K562 (cell line): ENCODE results near the gene SLC48A1. TPM values are rescaled to one million over a fixed set of nuclear protein-coding genes. Genes with fewer than 3 reads are reported as not detected.

ENCODE experiments used
- ATAC-seq: fragments of 200-7000 bp; cut with Tn5 transposase; 3 replicates; pipeline ENCODE4 v1.9.1; 2020; ENCODE audit warnings: moderate library complexity
- BruUV-seq: library from RNA; stranded (reverse); fragments of 400-500 nt; replicated peaks from 2 replicates; lab custom pipeline; 2021; lab: Mats Ljungman, UMichigan
- CTCF ChIA-PET: fragments of 300-600 bp; formaldehyde crosslinking; extraction: SDS; loops from one replicate; lab custom pipeline; 2021; ENCODE audit warnings: low intra/inter-chr PET ratio; lab: Yijun Ruan, JAX
- POLR2A ChIA-PET: fragments of 300-600, 350-650 bp; sonication (Branson Sonifier 250); formaldehyde crosslinking; extraction: SDS; loops from one replicate; lab custom pipeline; 2021; ENCODE audit warnings: antibody characterized with exemption, inconsistent platforms; lab: Yijun Ruan, JAX
- DNase-seq, 4 experiments: peaks; one replicate each; pipeline versions ENCODE4 v3.0.0 to v3.0.0-alpha.2; 2011 to 2018; ENCODE audit warnings: low spot score in 3 of 4, mixed read lengths in 3 of 4; ENCODE audit errors: extremely low read depth in 1 of 4
- FAIRE-seq: peaks from 2 replicates; lab custom pipeline; 2011; peaks lifted over from hg19 to GRCh38; lab: Jason Lieb, UNC
- H2AFZ ChIP-seq: 2 replicates; pipeline ENCODE4 v1.6.0; 2011; ENCODE audit warnings: low read depth, low read length, control low read depth, inconsistent platforms
- H3K27ac ChIP-seq: fragments of 200-600 bp; 3 replicates; pipeline ENCODE4 v1.8.0; 2011; ENCODE audit warnings: low read depth, mild to moderate bottlenecking, control low read depth, inconsistent platforms, low read length, moderate library complexity, mixed read lengths; ENCODE audit errors: extremely low read depth
- H3K27me3 ChIP-seq, 2 experiments: fragments of 300-600 bp in 1 of 2; 2 replicates in 1 of 2; 3 replicates in 1 of 2; pipeline versions ENCODE4 v1.6.0 to v1.8.0; 2011; ENCODE audit warnings: inconsistent platforms in 2 of 2, low read length in 2 of 2, mild to moderate bottlenecking in 1 of 2, mixed read lengths in 1 of 2, moderate library complexity in 1 of 2; ENCODE audit not compliant: control insufficient read depth in 2 of 2, insufficient read depth in 2 of 2
- H3K36me3 ChIP-seq: fragments of 300-600 bp; 3 replicates; pipeline ENCODE4 v1.8.0; 2011; ENCODE audit warnings: mild to moderate bottlenecking, low read length, inconsistent platforms; ENCODE audit not compliant: control insufficient read depth, insufficient read depth
- H3K4me1 ChIP-seq, 2 experiments: fragments of 200-600 bp in 1 of 2; replicated peaks in 1 of 2; 2 replicates in 1 of 2; 3 replicates in 1 of 2; pipeline versions ENCODE4 v1.5.1 to v1.8.0; 2011; ENCODE audit warnings: inconsistent platforms in 2 of 2, low read length in 2 of 2, mild to moderate bottlenecking in 1 of 2, mixed read lengths in 1 of 2, moderate library complexity in 1 of 2; ENCODE audit not compliant: control insufficient read depth in 2 of 2, insufficient read depth in 2 of 2
- H3K4me2 ChIP-seq: 2 replicates; pipeline ENCODE4 v1.6.1; 2011; ENCODE audit warnings: low read length, control low read depth, inconsistent platforms, mixed read lengths; ENCODE audit not compliant: insufficient read depth
- H3K4me3 ChIP-seq: fragments of 200-600 bp; sonication (generic), shearing (Covaris generic); 2 replicates; pipeline ENCODE4 v1.5.1; 2016; ENCODE audit warnings: control low read depth, inconsistent platforms
- H3K79me2 ChIP-seq: fragments of 200-600 bp; 3 replicates; pipeline ENCODE4 v1.8.0; 2011; ENCODE audit warnings: low read length, inconsistent platforms; ENCODE audit not compliant: control insufficient read depth, insufficient read depth
- H3K9ac ChIP-seq, 2 experiments: 2 replicates each; pipeline versions ENCODE4 v1.6.0 to v1.6.1; 2011; ENCODE audit warnings: low read depth in 2 of 2, low read length in 2 of 2, control low read depth in 1 of 2, inconsistent platforms in 1 of 2, mild to moderate bottlenecking in 1 of 2, mixed read lengths in 1 of 2; ENCODE audit not compliant: insufficient read depth in 1 of 2
- H3K9me1 ChIP-seq: one replicate; pipeline ENCODE4 v1.6.0; 2011; ENCODE audit warnings: inconsistent platforms, mild to moderate bottlenecking, low read length, moderate library complexity; ENCODE audit not compliant: control insufficient read depth, insufficient read depth
- H3K9me3 ChIP-seq: replicated peaks from 2 replicates; pipeline ENCODE4 v1.5.1; 2011; ENCODE audit warnings: low read depth, low read length, inconsistent platforms; ENCODE audit not compliant: control insufficient read depth, insufficient read depth
- H4K20me1 ChIP-seq: replicated peaks from 2 replicates; pipeline ENCODE4 v1.6.1; 2011; ENCODE audit warnings: low read length, inconsistent platforms, mixed read lengths; ENCODE audit not compliant: control insufficient read depth, insufficient read depth
- CBX5 ChIP-seq: IDR thresholded peaks from 2 replicates; pipeline ENCODE4 v1.6.1; 2014; ENCODE audit warnings: low read depth, borderline replicate concordance
- CHD1 ChIP-seq: fragments of 200-600 bp; sonication (generic); IDR thresholded peaks from one replicate; pipeline ENCODE4 v1.6.1; 2012; ENCODE audit warnings: mild to moderate bottlenecking, moderate library complexity, low read length, inconsistent platforms
- FOXP1 ChIP-seq: sonication (generic); formaldehyde crosslinking; IDR thresholded peaks from 2 replicates; pipeline ENCODE4 v1.8.0; 2022; ENCODE audit warnings: mild to moderate bottlenecking, missing genetic modification reagents
- GTF3C2 ChIP-seq: IDR thresholded peaks from 3 replicates; pipeline ENCODE4 v1.6.1; 2011; ENCODE audit warnings: borderline replicate concordance, mild to moderate bottlenecking, moderate library complexity; ENCODE audit not compliant: insufficient read length; ENCODE audit errors: extremely low read depth
- HCFC1 ChIP-seq: IDR thresholded peaks from 2 replicates; pipeline ENCODE4 v1.6.1; 2012; ENCODE audit warnings: low read depth, low read length, improper control_type of control experiment
- HMGXB4 ChIP-seq: sonication (generic); formaldehyde crosslinking; IDR thresholded peaks from 2 replicates; pipeline ENCODE4 v1.8.1; 2023; ENCODE audit warnings: mild to moderate bottlenecking, missing genetic modification reagents
- ILK ChIP-seq: fragments of 450-650 bp; IDR thresholded peaks from 2 replicates; pipeline ENCODE4 v1.6.1; 2016; ENCODE audit warnings: missing genetic modification characterization, low read depth, mild to moderate bottlenecking, missing compliant biosample characterization, moderate library complexity, borderline replicate concordance
- NCOA1 ChIP-seq: fragments of 450-650 bp; IDR thresholded peaks from 2 replicates; pipeline ENCODE4 v1.6.1; 2016; ENCODE audit warnings: low read depth
- NR2C1 ChIP-seq, 2 experiments: fragments of 450-650 bp; IDR thresholded peaks; 2 replicates each; pipeline ENCODE4 v1.6.1; 2017; ENCODE audit warnings: mild to moderate bottlenecking in 2 of 2, antibody characterized with exemption in 1 of 2, inconsistent platforms in 1 of 2, missing compliant biosample characterization in 1 of 2, missing genetic modification characterization in 1 of 2
- RAD51 ChIP-seq: fragments of 450-650 bp; IDR thresholded peaks from 2 replicates; pipeline ENCODE4 v1.7.1; 2016; ENCODE audit warnings: low read depth, mild to moderate bottlenecking, borderline replicate concordance
- SIN3A ChIP-seq, 2 experiments: fragments of 150-350 bp in 1 of 2; IDR thresholded peaks; 2 replicates each; pipeline ENCODE4 v1.6.1; 2011 to 2016; ENCODE audit warnings: borderline replicate concordance in 2 of 2, low read depth in 2 of 2, low read length in 2 of 2, mild to moderate bottlenecking in 2 of 2, moderate library complexity in 2 of 2; ENCODE audit not compliant: control insufficient read depth in 1 of 2
- ZBTB34 ChIP-seq: fragments of 250-450 bp; sonication (Bioruptor Pico); IDR thresholded peaks from 2 replicates; pipeline ENCODE4 v1.8.0; 2021; ENCODE audit warnings: mild to moderate bottlenecking, moderate library complexity
- ZKSCAN8 ChIP-seq: fragments of 200-800 bp; sonication (Bioruptor generic); IDR thresholded peaks from 2 replicates; pipeline ENCODE4 v1.6.1; 2016; ENCODE audit warnings: missing genetic modification characterization, missing compliant biosample characterization
- ZNF311 ChIP-seq: fragments of 250-450 bp; sonication (Bioruptor Pico); IDR thresholded peaks from 2 replicates; pipeline ENCODE4 v1.4.0; 2020; ENCODE audit warnings: mild to moderate bottlenecking, moderate library complexity
- WGBS: fragments of 100-300 bp; shearing (Covaris generic); methylation state at CpG from one replicate; pipeline ENCODE4 v1.1.6; 2016; ENCODE audit warnings: low coverage, mixed read lengths; ENCODE audit not compliant: insufficient coverage; ENCODE audit errors: missing lambda C conversion rate; 5-methylcytosine and 5-hydroxymethylcytosine counted together
- in situ Hi-C: fragments of 300-500 bp; cut with MboI; formaldehyde crosslinking; loops from 4 replicates; pipeline ENCODE4 v1.15.0; 2018; ENCODE audit warnings: inconsistent platforms, mixed read lengths
- intact Hi-C: fragments of 100-400 bp; cut with micrococcal nuclease; formaldehyde crosslinking; loops from 2 replicates; pipeline ENCODE4 v1.14.2; 2022
- polyA plus RNA-seq, 8 experiments: library from polyadenylated mRNA; depleted of rRNA in 4 of 8; stranded (reverse) in 5 of 8; unstranded in 3 of 8; fragments of >200 nt; fragmentation: Nextera tagmentation in 2 of 8; fragmentation: Illumina TruSeq in 1 of 8; extraction: Ambion mirVana in 2 of 8; extraction: Trizol in 1 of 8; gene quantifications; 2 replicates each; pipeline versions ENCODE4 v1.2.1 to v1.2.3, GENCODE V29; 2011 to 2014; ENCODE audit warnings: inconsistent platforms in 1 of 8, missing spikeins in 1 of 8
- total RNA-seq, 7 experiments: library from RNA; depleted of rRNA in 6 of 7; stranded (reverse); fragments of >200 nt in 6 of 7; fragmentation: Illumina TruSeq in 2 of 7; extraction: Trizol in 2 of 7; gene quantifications; 2 replicates each; pipeline versions ENCODE4 v1.2.1 to v1.2.3, GENCODE V29; 2011 to 2021; ENCODE audit warnings: low replicate concordance in 1 of 7

SLC48A1 gene
- total and polyA plus RNA-seq, 9 of the 15 experiments (the other 6 are each of a cell fraction or from before 2014, with no cell fraction given), result 10.7 to 37.5 (median 18.7) TPM

- in situ Hi-C loops, result no loop called here
- TF ChIP-seq ILK (tag) (no peak), HMGXB4 (CRISPR knock-in tag) (no peak), ZKSCAN8 (no peak), GTF3C2 (no peak), NCOA1 (no peak), RAD51 (no peak), SIN3A (IDR thresholded peaks at IDR 0.05; ENCODE audit: borderline replicate concordance in 2 of 2, control insufficient read depth in 1 of 2, low read depth in 2 of 2, low read length in 2 of 2) (no peak), CBX5 (no peak), CHD1 (no peak), HCFC1 (no peak), ZBTB34 (CRISPR knock-in tag) (no peak), FOXP1 (no peak), ZNF311 (CRISPR knock-in tag) (no peak), NR2C1 (IDR thresholded peaks at IDR 0.05) (no peak), NR2C1 (tag; IDR thresholded peaks at IDR 0.05) (no peak)
Measured at GRCh38 chr12:47746073-47746472, 27.0 kb upstream of the SLC48A1 start.

More at GRCh38 chr12:47746073-47746472, 27.0 kb upstream of the SLC48A1 start:
- Histone ChIP-seq H3K27ac (no peak overlapping the region), H3K4me1 (peaks cover 6 to 35% of the 10 kb centered on the region in 2 experiments; a peak in 3 of 5 replicates), H3K4me3 (no peak overlapping the region), H2AFZ (no peak overlapping the region), H3K9me1 (no peaks in the 10 kb centered on the region), H3K9me3 (no peaks in the 10 kb centered on the region), H3K27me3 (peaks cover 30 to 70% of the 10 kb centered on the region in 2 experiments), H3K4me2 (no peak overlapping the region), H3K9ac (no peak overlapping the region; a peak in 1 of 4 replicates), H3K79me2 (no peaks in the 10 kb centered on the region), H4K20me1 (no peaks in the 10 kb centered on the region; the same call in 1 of the 2 replicates), H3K36me3 (no peaks in the 10 kb centered on the region)
- intact Hi-C loops, result no loop called here
- no TSS peak for BruUV-seq
- ChIA-PET CTCF (interaction anchor here (0.6 to 5.5 kb wide), 2 partner anchors 32 to 1068 kb away, joined by 3 to 42 read pairs; no protein-coding TSS in a partner anchor), POLR2A (no interaction called here)
- DNase-seq, result no peak
- FAIRE-seq, result no peak
- ATAC-seq, result no peak
- WGBS, result 25% methylated on average over 5 of the region's 5 CpGs
